ENCODE data around the gene PRPSAP1.
A peak's percentile ranks its signal among the peaks of the same experiment; 100 is the strongest.

The PRPSAP1 gene

GRCh38 chr17:76267051-76267576 is 86.6 kb downstream of the PRPSAP1 start:
- Histone ChIP-seq H3K27ac (replicated peaks; ENCODE audit: low read length) (no peak overlapping the region), H3K9me3 (replicated peaks in 1 of 2; ENCODE audit: control insufficient read depth in 2 of 2, insufficient read depth in 1 of 2, low read depth in 1 of 2, low read length in 2 of 2) (peaks cover 0 to 1% of the 10 kb centered on the region in 2 donors), H4K91ac (ENCODE audit: low read depth, low read length, poor library complexity) (no peak overlapping the region), H2BK120ac (ENCODE audit: low read depth, low read length) (no peak overlapping the region), H2BK5ac (ENCODE audit: low read length) (no peak overlapping the region), H3K4me1 (ENCODE audit: control insufficient read depth in 2 of 2, insufficient read depth in 1 of 2, low read depth in 1 of 2, low read length in 2 of 2) (peaks cover 22 to 37% of the 10 kb centered on the region in 2 donors), H3K9ac (ENCODE audit: low read depth, low read length, poor library complexity) (no peak overlapping the region), H2BK12ac (ENCODE audit: low read length) (no peak overlapping the region), H3K4me2 (ENCODE audit: insufficient read depth, low read length, poor library complexity, severe bottlenecking) (no peak overlapping the region), H3K4me3 (ENCODE audit: low read length in 2 of 2) (peak overlapping the region in 1 of 2 donors; percentile 70), H3K4ac (ENCODE audit: low read length) (no peak overlapping the region), H3K23ac (ENCODE audit: low read depth, low read length, poor library complexity) (no peak overlapping the region), H3K36me3 (replicated peaks in 1 of 2; ENCODE audit: control insufficient read depth in 2 of 2, insufficient read depth in 2 of 2, low read length in 2 of 2) (peaks cover 8 to 51% of the 10 kb centered on the region in 2 donors), H3K14ac (ENCODE audit: low read length) (no peak overlapping the region), H3K27me3 (ENCODE audit: control insufficient read depth in 3 of 3, insufficient read depth in 3 of 3, low read depth in 1 of 3, low read length in 3 of 3) (no peaks in the 10 kb centered on the region), H3K79me1 (ENCODE audit: low read depth, low read length) (peaks cover 14% of the 10 kb centered on the region), H4K8ac (ENCODE audit: low read depth, low read length) (no peak overlapping the region), H2AK5ac (ENCODE audit: low read depth, low read length) (no peak overlapping the region), H2BK15ac (ENCODE audit: low read length) (no peak overlapping the region), H2AFZ (ENCODE audit: low read length) (no peak overlapping the region), H3K18ac (ENCODE audit: low read length) (no peak overlapping the region)
- DNase-seq (ENCODE audit: low spot score) = no peak
- WGBS, 2 donors (ENCODE audit: extremely low coverage in 2 of 2, insufficient read length in 2 of 2, insufficient replicate concordance in 1 of 2) = no CpG with 5 or more reads among the region's 4 CpGs

DNA sequence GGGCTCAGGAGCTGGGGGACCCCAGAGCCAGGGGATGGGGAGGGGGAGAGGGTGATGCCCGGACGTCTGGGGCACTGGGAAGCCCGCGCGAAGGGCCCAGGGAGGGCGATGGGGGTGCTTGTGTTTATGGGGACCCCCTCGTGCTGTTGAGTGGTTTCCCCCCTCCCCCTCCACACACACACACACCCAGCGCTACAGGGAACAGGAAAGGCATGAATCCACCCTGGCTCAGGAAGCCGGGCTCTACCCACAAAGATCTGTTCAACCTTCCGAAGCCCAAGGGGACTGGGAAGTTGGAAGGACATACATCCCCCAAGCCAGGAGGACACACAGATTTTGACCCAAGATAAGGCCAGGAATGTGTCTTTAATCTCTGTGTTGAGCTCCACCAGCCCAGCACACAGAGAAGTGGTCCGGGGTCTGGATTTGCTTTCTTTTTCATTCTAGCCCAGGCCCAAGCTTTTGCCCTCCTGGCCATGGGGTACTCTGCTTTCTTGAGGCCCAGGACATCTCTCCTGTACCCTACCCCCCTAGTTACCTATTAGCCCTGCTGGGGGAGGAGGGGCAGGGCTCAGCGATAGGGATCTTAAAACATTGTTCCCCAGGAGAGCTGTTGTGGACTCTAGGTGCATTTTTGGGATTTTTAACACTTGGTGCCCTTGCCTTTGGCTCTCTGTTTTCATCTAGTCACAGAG is 87.3 kb downstream of the PRPSAP1 start:
- H3K27me3 ChIP-seq (ENCODE audit: control insufficient read depth in 3 of 3, insufficient read depth in 3 of 3, low read depth in 1 of 3, low read length in 3 of 3) = no peaks in the 10 kb centered on the region
- H2BK15ac ChIP-seq (ENCODE audit: low read length) = no peak overlapping the region
- no peak overlapping the region for H3K4ac ChIP-seq (ENCODE audit: low read length)
- H2BK12ac ChIP-seq (ENCODE audit: low read length) = no peak overlapping the region
- H3K18ac ChIP-seq (ENCODE audit: low read length) = peak overlapping the region; percentile 51
- H2AFZ ChIP-seq (ENCODE audit: low read length) = peak overlapping the region; percentile 61
- H3K14ac ChIP-seq (ENCODE audit: low read length) = no peak overlapping the region
- H3K36me3 ChIP-seq (replicated peaks in 1 of 2; ENCODE audit: control insufficient read depth in 2 of 2, insufficient read depth in 2 of 2, low read length in 2 of 2) = peaks cover 8 to 47% of the 10 kb centered on the region in 2 donors
- no peak overlapping the region for H3K27ac ChIP-seq (replicated peaks; ENCODE audit: low read length)
- H3K9ac ChIP-seq (ENCODE audit: low read depth, low read length, poor library complexity) = peak overlapping the region; percentile 89
- no peak overlapping the region for H4K91ac ChIP-seq (ENCODE audit: low read depth, low read length, poor library complexity)
- peaks cover 14% of the 10 kb centered on the region for H3K79me1 ChIP-seq (ENCODE audit: low read depth, low read length)
- WGBS, 2 donors (ENCODE audit: extremely low coverage in 2 of 2, insufficient read length in 2 of 2, insufficient replicate concordance in 1 of 2) = no CpG with 5 or more reads among the region's 12 CpGs
- DNase-seq (ENCODE audit: low spot score) = no peak
- H3K4me3 ChIP-seq (ENCODE audit: low read length in 2 of 2) = peak overlapping the region; percentile 70 to 98
- H3K4me1 ChIP-seq (ENCODE audit: control insufficient read depth in 2 of 2, insufficient read depth in 1 of 2, low read depth in 1 of 2, low read length in 2 of 2) = peaks cover 21 to 38% of the 10 kb centered on the region in 2 donors
- no peak overlapping the region for H2BK120ac ChIP-seq (ENCODE audit: low read depth, low read length)
- H4K8ac ChIP-seq (ENCODE audit: low read depth, low read length) = no peak overlapping the region
- H3K4me2 ChIP-seq (ENCODE audit: insufficient read depth, low read length, poor library complexity, severe bottlenecking) = peak overlapping the region; percentile 52
- peak overlapping the region; percentile 1 for H2BK5ac ChIP-seq (ENCODE audit: low read length)
- H2AK5ac ChIP-seq (ENCODE audit: low read depth, low read length) = no peak overlapping the region
- H3K9me3 ChIP-seq (replicated peaks in 1 of 2; ENCODE audit: control insufficient read depth in 2 of 2, insufficient read depth in 1 of 2, low read depth in 1 of 2, low read length in 2 of 2) = peaks cover 0 to 1% of the 10 kb centered on the region in 2 donors
- H3K23ac ChIP-seq (ENCODE audit: low read depth, low read length, poor library complexity) = peak overlapping the region; percentile 60

DNA sequence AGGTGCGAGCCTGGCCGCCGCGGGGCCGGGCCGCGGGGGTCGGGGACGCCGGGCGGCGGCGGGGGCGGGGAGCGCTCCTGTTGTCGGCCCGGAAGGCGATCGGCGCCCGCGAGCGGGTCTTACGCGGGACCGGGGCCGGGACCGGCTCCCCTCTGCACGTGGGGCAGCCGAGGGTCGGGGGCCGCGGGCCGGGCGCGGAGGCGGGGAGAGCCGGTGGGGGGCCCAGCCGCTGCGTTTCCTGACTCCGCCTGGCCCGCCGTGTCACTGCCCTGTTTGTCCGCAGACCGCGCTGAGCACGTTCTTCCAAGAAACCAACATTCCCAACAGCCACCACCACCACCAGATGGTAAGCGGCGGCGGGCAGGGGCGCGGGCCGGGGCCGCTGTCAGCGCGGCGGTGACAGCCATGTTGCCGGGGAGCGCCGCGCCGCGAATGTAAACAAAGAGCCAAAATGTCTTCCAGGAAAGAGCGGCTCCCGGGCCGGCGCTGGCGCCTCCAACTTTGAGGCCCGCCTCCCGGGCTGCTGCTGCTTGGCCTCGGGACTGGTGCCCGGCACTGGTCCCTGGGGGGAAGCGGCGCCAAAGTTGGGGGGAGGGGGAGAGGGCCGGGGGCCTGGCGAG is 88.0 kb downstream of the PRPSAP1 start:
- Histone ChIP-seq H3K27me3 (ENCODE audit: control insufficient read depth in 3 of 3, insufficient read depth in 3 of 3, low read depth in 1 of 3, low read length in 3 of 3) (no peaks in the 10 kb centered on the region), H3K4ac (ENCODE audit: low read length) (no peak overlapping the region), H2BK15ac (ENCODE audit: low read length) (no peak overlapping the region), H2AFZ (ENCODE audit: low read length) (peak overlapping the region; percentile 61), H2BK12ac (ENCODE audit: low read length) (no peak overlapping the region), H3K9me3 (replicated peaks in 1 of 2; ENCODE audit: control insufficient read depth in 2 of 2, insufficient read depth in 1 of 2, low read depth in 1 of 2, low read length in 2 of 2) (peaks cover 0 to 1% of the 10 kb centered on the region in 2 donors), H4K8ac (ENCODE audit: low read depth, low read length) (no peak overlapping the region), H3K79me1 (ENCODE audit: low read depth, low read length) (peaks cover 12% of the 10 kb centered on the region), H3K27ac (replicated peaks; ENCODE audit: low read length) (no peak overlapping the region), H3K4me2 (ENCODE audit: insufficient read depth, low read length, poor library complexity, severe bottlenecking) (peak overlapping the region; percentile 52), H3K4me1 (ENCODE audit: control insufficient read depth in 2 of 2, insufficient read depth in 1 of 2, low read depth in 1 of 2, low read length in 2 of 2) (peaks cover 19 to 36% of the 10 kb centered on the region in 2 donors), H3K9ac (ENCODE audit: low read depth, low read length, poor library complexity) (peak overlapping the region; percentile 93), H4K91ac (ENCODE audit: low read depth, low read length, poor library complexity) (no peak overlapping the region), H2BK120ac (ENCODE audit: low read depth, low read length) (no peak overlapping the region), H3K23ac (ENCODE audit: low read depth, low read length, poor library complexity) (peak overlapping the region; percentile 14), H3K36me3 (replicated peaks in 1 of 2; ENCODE audit: control insufficient read depth in 2 of 2, insufficient read depth in 2 of 2, low read length in 2 of 2) (peaks cover 5 to 42% of the 10 kb centered on the region in 2 donors), H2BK5ac (ENCODE audit: low read length) (peak overlapping the region; percentile 1), H3K18ac (ENCODE audit: low read length) (peak overlapping the region; percentile 94), H3K4me3 (ENCODE audit: low read length in 2 of 2) (peak overlapping the region; percentile 70 to 98), H2AK5ac (ENCODE audit: low read depth, low read length) (peak overlapping the region; percentile 73), H3K14ac (ENCODE audit: low read length) (no peak overlapping the region)
- DNase-seq (ENCODE audit: low spot score) = peak; percentile 55
- no CpG with 5 or more reads among the region's 76 CpGs for WGBS, 2 donors (ENCODE audit: extremely low coverage in 2 of 2, insufficient read length in 2 of 2, insufficient replicate concordance in 1 of 2)

Measured in neuronal stem cell (in vitro differentiated cells).